ENCODE results near the gene KCNJ9.

KCNJ9 gene

GRCh38 chr1:160081261-160081936 lies at the start of gene KCNJ9:
KCNJ9 (plus strand) TSS chr1:160081538; CDS start chr1:160084031, 2,493 bp downstream.
- no peak for DNase-seq (ENCODE audit: low spot score)
- ChIA-PET POLR2A (ENCODE audit: low non-redundant PET) (no interaction called here), CTCF (interaction anchor here (0.6 to 5.1 kb wide), 4 partner anchors 35 to 507 kb away, joined by 3 to 47 read pairs (median 4); no protein-coding TSS in a partner anchor)
- TF ChIP-seq CTCF (conservative IDR thresholded peaks at IDR 0.05; ENCODE audit: low read depth) = no peak
- H3K27ac ChIP-seq = no peak within 1 kb of the TSS

GRCh38 chr1:160032165-160032820 lies 49.0 kb upstream of the KCNJ9 start:
- POLR2A ChIA-PET (ENCODE audit: low non-redundant PET) = interaction anchor here (0.9 kb wide), 1 partner anchor 17 kb away, joined by 5 read pairs; no protein-coding TSS in a partner anchor
- TF ChIP-seq CTCF (conservative IDR thresholded peaks at IDR 0.05; ENCODE audit: low read depth) = no peak
- CTCF ChIA-PET = interaction anchor here (0.6 to 1.3 kb wide), 3 partner anchors 25 to 68 kb away, joined by 3 read pairs; no protein-coding TSS in a partner anchor
- H3K27ac ChIP-seq = peak overlapping the region; percentile 78
- peak; percentile 41 for DNase-seq (ENCODE audit: low spot score)

- no peak for TF ChIP-seq CTCF (conservative IDR thresholded peaks at IDR 0.05; ENCODE audit: low read depth)
- DNase-seq (ENCODE audit: low spot score) = no peak
- H3K27ac ChIP-seq = no peak overlapping the region
- ChIA-PET POLR2A (ENCODE audit: low non-redundant PET) (no interaction called here), CTCF (interaction anchor here (0.6 to 0.9 kb wide), 2 partner anchors 10 to 124 kb away, joined by 3 read pairs; no protein-coding TSS in a partner anchor)
These were observed 40.9 kb upstream of the KCNJ9 start for GRCh38 chr1:160040476-160040875.

GRCh38 chr1:160043543-160043942 lies 37.8 kb upstream of the KCNJ9 start:
- no peak overlapping the region for H3K27ac ChIP-seq
- DNase-seq (ENCODE audit: low spot score) = no peak
- POLR2A ChIA-PET (ENCODE audit: low non-redundant PET) = no interaction called here
- TF ChIP-seq CTCF (conservative IDR thresholded peaks at IDR 0.05; ENCODE audit: low read depth) = no peak
- CTCF ChIA-PET = interaction anchor here (1.1 kb wide), 1 partner anchor 42 kb away, joined by 4 read pairs; no protein-coding TSS in a partner anchor

- no peak for DNase-seq (ENCODE audit: low spot score)
- POLR2A ChIA-PET (ENCODE audit: low non-redundant PET) = interaction anchor here (0.6 kb wide), 1 partner anchor 33 kb away, joined by 3 read pairs; no protein-coding TSS in a partner anchor
- H3K27ac ChIP-seq = no peak overlapping the region
- CTCF ChIA-PET = interaction anchor here (0.8 to 2.5 kb wide), 8 partner anchors 11 to 246 kb away, joined by 3 to 47 read pairs (median 4); partner anchors contain the start of gene KCNJ9
- TF ChIP-seq CTCF (conservative IDR thresholded peaks at IDR 0.05; ENCODE audit: low read depth) = no peak
These were observed 35.7 kb upstream of the KCNJ9 start for GRCh38 chr1:160045653-160046052.

GRCh38 chr1:160046494-160047110 lies 34.7 kb upstream of the KCNJ9 start:
- POLR2A ChIA-PET (ENCODE audit: low non-redundant PET) = interaction anchor here (0.7 kb wide), 1 partner anchor 36 kb away, joined by 7 read pairs; no protein-coding TSS in a partner anchor
- CTCF ChIA-PET = interaction anchor here (0.6 to 2.5 kb wide), 22 partner anchors 9 to 1925 kb away, joined by 3 to 47 read pairs (median 4); partner anchors contain the start of gene KCNJ9
- no peak overlapping the region for H3K27ac ChIP-seq
- TF ChIP-seq CTCF (conservative IDR thresholded peaks at IDR 0.05; ENCODE audit: low read depth) = peak; percentile 46
- peak; percentile 70 for DNase-seq (ENCODE audit: low spot score)

All from RWPE1 (cell line).